HG02840 (cell line): ENCODE data around the gene RHOV.

ENCODE experiments used
- ATAC-seq: cut with Tn5 transposase; IDR thresholded peaks from one replicate; pipeline ENCODE4 v1.9.1; 2021; ENCODE audit warnings: mild to moderate bottlenecking, moderate library complexity, moderate number of reproducible peaks; ENCODE audit not compliant: unreplicated experiment, low FRiP score

The RHOV gene, protein sequence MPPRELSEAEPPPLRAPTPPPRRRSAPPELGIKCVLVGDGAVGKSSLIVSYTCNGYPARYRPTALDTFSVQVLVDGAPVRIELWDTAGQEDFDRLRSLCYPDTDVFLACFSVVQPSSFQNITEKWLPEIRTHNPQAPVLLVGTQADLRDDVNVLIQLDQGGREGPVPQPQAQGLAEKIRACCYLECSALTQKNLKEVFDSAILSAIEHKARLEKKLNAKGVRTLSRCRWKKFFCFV

DNA sequence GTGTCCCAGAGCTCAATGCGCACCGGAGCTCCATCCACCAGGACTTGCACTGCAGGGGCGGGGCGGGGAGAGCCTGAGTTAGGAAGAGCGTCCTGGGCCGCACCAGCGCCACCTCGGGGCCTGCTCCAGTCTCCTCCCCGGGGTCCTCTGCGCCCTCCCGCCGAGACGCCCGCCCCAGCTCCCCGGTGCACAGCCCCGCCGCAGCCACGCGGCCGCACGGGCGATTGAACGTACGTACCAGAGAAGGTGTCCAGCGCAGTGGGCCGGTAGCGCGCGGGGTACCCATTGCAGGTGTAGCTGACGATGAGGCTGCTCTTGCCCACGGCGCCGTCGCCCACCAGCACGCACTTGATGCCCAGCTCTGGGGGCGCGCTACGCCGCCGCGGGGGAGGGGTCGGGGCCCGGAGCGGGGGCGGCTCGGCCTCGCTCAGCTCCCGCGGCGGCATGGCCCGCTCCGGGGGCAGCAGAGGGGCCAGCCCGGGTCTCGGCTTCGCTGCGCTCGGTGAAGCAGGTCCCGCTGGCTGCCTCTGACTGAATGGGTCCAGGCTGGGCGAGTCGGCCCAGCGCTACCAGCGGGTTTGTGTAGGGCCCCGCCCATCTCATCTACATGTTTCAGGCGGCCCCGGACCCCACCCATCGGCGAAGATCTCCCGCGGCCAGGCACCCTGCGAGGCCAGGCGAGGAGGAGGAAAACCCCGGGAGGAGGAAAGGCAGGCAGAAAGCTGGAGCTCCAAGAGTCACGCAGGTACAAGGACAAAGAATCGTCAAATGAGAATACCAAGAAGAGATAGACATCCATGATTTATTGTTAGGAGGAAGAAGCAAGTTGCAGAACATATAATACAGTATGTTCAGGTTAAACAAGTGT lies at the start of gene RHOV:
RHOV (minus strand) TSS at position 541 of the 868 bp plus-strand sequence; CDS start at position 446, 95 bp downstream.
- no peak for ATAC-seq

DNA sequence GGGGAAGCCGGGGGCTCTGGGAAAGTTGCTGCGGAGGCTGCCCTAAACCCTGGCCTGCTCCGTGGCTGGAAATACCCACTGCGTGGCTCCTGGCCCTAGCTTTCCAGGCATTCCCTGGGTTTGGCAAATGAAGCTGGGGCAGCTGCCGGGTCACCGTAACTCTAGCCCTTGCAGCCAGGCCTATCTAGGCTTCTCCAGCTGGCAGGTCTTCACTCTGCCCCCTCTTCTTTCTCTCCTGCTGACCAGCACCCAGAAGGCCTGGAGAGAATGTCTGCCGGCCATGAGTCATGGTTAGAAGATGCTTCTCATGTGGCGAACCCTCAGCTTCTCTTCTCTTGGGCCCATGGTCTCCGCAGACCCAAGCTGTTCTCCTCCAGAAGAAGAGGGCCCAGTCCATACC lies 49.5 kb upstream of the RHOV start:
- no peak for ATAC-seq

DNA sequence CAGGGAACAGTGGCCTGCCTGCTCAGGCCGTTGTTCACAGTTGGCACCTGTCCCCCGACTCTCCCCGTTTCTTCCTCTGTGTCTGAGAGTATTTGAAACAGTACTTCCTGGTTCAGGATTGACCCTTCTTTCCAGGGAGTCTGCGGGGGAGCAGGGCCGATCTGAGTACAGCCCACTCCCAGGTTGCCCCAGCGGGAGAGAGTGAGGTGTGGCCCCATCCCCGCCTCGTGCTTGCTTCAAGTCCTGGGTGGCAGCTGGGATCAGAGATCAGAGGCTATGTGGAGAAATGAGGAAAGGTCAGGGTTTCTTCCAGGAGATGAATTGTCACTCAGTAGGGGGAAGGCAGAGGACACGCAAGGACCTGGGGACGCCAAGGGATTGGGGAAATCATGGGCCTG lies 48.6 kb upstream of the RHOV start:
- ATAC-seq = no peak

DNA sequence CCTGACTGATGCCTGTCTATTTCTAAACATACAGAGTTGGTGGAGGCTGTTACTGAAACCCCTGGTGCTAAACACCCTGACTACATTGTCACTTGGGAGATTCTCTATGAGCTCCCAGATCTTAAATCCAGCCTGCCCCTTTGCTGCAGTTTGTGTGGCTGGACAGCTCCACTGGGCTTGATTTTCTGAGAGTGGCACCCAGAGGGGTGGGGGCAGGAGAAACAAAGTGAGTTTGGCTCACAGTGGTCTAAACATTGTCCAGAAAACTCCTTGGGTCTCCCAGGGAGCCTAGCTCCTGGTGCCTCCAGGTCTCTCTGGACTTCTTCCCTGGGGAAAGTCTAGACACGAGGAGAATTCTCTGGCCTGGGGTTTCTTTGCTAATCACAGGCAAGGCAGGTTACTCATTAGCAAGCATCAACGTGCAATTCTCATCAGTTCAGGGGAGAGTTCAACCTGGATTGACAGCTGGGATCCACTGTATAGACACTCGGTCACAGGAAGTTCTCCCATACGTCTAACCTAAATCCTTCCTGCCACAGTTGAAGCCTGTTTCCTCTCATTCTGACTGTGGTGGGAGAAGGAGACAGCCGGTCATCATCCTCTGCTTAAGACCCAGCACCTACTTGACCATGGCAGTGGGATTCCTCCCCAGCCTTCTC lies 48.0 kb upstream of the RHOV start:
- ATAC-seq = no peak

DNA sequence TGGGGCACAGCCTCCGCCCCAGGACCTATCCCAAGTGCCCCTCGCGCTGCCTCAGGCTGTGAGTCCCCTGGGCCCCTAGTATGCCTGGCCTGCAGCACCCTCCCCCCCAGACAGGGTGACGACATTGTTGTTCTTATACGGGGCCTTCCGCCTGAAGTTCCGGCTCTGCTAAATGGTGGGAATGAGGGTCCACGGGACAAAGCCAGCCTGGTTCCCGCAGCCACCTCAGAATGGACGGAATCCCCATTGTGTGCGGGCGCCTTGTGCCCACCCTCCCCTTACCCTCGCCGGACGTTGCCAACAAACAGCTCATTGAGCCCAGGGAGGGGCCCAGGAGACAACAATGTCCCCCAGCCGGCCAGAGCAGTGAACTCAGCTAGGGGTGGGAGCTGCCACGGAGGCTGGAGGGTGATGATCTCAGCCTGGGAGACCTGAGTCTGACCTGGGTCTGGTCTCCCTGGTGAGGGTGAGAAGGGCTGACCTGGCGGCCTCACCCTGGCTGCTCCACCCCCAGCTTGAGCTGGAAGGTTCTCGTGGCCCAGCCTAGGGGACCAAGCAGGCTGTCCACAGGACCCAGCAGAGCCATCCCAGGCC lies 44.9 kb upstream of the RHOV start:
- no peak for ATAC-seq

DNA sequence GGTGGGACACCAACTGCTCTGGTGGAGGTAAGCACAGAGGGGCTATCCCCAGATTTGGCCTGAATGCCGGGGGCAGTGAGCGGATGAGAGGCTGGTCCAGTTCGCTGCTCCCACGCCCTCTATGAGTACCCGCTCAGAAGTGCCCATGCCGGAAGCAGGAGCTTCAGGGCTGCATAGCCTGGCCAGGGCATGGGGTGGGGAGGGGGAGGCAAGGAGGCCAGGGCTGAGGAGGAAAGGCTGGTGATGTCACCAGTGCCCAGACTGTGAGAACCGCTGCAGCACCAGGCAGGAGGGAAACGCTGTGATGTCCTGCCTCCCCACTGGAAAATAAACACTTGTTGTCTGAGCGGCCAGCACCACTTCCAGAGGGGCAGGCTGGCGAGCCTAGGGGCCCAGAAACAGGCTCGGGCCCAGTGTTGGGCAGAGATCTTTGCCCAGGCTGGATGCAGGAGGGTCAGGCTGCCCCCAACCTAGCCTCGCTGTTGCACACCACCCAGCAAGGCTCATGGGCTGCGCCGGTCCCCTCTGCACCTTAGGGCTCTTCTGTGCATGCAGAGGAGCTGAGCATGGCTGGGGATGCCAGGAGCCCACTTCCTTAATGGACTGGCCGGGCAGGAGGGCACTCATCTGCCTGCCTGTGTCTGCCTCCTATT lies 44.2 kb upstream of the RHOV start:
- no peak for ATAC-seq

DNA sequence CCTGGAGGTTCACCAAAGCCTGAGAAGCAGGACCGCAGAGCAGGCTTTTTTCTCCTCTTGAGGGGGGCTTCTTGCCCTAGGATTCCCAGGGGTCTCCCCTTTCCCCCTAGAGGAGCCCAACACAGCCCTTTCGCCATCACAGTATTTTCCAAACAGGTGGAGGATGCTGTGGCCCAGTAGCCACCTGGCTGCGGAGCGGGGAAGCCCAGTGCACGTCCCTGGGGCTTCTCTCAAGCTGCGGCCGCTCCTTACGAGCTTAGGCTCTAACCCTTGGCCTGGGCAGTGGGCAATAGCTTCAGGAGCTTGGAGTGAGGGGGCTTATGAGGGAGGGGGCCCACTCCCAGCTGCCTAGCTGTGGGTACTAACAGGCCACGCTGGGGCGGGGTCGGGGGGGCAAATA lies 43.6 kb upstream of the RHOV start:
- ATAC-seq = no peak

DNA sequence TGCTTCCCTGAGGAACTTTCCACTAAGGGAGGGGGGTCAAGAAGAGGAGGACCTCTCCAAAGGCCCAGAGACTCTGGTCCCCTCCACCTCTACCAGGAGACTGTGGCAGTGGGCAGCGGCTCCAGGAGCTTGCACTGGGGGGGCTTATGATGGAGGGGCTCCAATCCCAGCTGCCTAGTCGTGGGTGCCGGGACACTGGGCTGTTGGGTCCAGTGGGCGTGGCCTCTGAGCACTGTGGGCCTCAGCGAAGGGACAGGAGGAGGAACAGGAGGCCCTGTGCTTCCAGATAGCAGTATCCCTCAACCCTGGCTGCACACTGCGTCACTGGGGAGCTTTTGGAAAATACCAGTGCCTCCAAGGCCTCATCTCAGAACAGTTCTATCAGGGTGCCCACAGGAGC lies 41.6 kb upstream of the RHOV start:
- no peak for ATAC-seq

DNA sequence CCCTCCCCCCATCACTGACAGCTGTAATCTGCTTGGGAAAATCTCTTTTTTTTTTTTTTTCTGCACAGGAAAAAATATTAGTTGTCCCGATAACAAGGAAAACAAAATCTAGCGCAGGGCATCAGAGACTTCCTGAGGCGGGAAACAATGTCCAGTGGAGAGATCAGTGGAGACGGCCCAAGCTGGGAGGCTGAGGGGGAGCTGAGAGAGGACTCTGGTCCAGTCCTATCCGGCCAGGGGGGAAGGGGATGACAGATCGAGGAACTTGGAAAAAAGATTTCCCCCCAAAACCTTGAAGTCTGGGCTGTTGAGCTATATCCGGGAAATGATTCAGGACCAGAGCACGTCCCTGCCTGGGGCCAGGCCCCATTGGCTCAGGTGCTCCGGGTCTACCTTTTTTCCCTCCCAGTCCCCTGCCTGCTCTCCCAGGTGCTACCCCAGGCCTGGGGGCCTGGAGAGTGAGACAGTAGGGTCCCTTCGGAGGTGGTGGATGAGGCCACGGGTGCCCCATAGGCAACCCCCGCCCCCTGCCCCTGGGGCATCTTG lies 41.2 kb upstream of the RHOV start:
- ATAC-seq = no peak

DNA sequence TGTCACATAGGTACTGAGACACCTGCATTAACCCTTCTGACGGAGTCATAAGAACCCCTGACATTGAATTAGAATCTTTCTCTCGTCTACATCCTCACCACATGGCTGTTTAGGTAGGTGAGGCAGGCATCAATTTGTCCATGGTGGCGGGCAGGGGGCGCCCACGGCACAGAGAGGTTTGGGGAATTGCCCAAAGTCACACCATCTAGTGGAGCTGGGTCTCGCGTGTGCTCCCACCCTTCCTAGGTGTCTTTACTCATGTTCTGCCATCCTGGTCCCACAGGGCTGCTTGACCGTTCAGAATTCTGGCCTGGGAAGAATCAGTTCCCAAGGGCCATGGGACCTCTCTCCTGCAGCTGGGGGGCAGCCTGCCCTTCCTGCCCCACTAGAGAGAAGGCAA lies 40.5 kb upstream of the RHOV start:
- no peak for ATAC-seq

DNA sequence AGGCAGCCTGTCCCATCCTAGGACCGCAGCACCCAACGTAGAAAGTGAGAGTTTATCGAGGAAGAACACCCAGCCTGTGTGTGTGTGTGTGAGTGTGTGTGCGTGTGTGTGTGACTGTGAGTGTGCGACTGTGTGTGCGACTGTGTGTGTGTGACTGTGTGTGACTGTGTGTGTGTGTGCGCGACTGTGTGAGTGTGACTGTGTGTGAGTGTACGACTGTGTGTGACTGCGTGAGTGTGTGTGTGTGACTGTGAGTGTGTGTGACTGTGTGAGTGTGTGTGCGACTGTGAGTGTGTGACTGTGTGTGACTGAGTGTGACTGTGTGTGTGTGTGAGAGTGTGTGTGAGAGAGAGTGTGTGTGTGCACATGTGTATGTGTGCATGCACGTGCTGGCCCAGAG lies 40.0 kb upstream of the RHOV start:
- no peak for ATAC-seq

DNA sequence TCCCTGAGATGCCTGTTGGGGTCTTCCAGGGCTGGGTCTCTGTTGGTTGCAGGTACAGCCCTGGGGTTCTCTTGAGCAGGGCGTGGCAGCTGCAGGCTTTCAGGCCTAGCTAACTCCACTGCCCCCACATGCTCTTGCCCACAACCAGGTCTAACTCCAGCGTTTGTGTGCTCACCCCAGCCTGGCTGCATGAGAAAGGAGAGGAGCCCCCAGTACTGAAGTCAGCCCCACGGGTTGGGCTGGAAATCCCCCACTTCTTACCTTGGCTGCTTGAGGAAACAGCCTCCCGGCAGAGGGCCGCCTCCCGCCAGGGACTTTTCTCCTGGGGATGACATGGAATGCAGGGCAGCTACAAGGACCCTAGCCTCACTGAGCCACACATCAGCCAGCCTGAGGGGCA lies 38.4 kb upstream of the RHOV start:
- no peak for ATAC-seq

DNA sequence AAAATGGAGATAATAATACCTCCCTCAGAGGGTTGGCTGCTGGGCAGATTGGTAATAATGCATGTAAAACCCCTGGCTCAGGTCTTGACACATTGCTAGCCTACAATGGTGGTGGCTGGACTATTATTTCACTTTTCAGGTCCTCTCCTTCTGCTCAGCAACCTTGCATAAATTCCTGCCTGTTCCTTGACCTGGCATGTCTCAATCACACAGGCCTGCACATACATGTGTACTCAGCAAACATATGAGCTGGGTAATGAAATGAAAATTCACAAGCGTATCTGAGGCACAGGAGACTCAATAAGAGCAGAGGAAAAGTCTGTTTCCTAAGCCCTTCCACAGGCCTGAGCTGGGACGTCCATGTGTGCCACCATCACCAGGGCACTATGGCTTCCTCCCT lies 37.7 kb upstream of the RHOV start:
- no peak for ATAC-seq

DNA sequence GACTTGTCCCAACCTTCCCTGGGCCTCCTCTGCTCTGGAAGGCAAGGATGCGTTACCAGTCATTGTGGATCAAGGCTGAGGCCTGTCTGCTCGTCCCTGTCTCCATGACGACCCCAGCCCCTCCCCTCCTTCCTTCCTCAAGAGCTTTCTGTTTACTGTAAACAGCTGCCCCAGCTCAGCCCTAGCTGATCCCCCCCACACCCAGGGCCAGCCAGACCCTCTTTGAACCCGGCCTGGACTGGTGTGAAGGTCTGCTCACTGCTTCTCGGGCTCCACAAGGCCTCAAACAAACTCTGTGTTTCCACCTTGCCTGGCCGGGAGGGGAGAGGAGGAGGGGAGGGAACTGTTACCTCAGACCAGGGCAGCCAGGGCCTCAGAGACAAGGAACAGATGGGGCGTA lies 37.1 kb upstream of the RHOV start:
- ATAC-seq = no peak

DNA sequence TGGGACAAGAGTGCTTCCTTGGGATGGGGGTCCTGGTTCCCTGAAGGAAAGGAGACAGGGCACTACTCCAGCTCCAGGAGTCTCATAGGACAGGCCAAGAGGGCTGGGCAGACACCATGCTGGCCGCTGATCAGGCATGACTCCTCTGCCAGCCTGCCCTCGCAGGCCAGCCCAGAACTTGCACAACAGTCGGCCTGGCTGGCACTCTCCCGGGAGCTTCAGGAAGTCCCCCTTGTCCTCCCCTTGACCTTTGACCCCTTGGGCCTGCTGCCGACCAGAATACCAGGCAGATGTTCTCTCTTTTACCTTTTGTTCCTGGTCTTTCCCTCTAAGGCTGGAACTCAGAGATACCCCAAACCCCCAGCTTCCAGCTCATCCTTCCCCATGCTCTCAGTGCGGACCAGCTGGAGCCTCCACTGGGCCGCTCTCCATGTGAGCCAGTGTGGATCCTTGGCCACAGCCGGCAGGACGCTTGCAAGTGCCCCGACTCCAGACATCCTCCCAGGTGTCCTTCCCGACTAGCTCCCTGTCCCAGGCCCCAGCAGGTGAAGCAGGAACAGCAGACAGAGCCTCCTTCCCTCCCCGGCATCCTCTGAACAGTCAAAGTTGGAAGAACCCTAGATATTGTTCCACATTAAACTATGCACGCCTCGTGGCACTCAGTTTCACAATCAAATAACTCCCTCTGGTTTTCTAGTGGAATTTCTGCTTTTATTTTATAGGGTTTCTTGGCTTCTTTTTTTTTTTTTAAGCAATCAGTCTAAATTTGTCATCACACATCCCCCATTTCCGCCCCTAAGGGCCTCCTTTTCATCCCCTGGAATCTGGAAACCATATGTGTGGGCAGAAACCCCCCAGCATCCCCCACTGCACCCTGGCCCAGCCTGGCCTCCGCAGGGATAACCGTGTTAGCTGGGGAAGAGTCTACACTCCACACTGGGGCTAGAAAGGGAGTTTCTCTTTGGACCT lies 35.9 kb upstream of the RHOV start:
- no peak for ATAC-seq

DNA sequence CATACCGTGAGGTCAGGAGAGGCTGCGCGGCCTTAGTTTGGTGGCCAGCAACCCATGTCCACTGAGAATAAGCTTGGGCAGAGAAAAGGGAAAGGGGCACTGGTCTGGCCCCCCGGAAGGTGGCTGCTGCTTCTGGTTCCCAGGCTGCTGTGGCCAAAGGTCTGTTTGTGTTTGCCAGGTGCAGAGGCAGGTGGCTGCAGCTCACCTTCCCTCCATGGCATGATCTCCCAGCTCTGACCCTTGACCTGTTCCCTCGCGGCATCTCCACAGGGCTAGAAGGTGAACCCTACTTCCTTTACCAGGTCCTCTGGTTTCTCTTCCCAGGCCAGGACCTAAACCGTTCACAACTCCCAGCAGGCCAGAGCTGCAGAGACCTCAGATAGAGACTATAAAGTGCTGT lies 34.1 kb upstream of the RHOV start:
- ATAC-seq = no peak

DNA sequence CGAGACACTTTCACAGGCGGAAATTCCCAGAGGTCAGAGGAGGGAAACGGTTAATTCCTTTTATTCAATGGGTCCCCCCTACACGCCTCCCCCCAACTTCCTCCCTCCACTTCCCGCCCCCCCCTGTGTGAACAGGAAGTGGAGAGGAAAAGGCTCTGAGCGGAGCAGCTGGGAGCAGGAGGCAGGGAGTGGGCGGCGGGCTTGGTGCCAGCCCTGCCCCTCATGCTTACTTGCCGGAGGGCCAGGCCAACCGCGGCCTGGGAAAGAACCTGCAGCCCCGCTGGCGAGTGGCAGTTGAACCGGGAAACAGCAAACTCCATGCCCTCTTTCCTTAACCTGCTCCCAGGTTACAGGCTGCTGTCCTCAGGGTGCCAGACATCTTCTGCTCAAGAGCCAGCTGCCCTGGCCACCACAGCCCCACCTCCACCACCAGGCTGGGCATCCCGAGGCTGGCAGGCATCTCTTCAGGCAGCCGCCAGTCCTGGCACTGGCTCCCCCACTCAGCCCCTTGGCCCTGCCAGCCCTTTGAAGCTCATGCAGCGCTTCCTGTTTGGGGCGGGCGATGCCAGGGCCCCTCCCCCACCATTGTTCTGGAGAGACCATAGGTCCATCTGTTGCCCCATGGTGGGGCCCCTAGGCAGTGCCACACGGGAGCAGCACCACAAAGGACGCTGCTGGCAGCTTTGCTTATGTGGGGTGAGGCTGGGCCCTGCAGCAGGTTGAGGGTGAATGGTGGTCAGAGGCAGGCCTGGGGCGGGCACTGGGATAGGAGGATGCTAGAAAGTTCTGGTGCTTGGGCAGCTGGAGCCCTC lies 33.2 kb upstream of the RHOV start:
- ATAC-seq = no peak
